ENCODE results near the gene IFRD2. TPM values are rescaled to one million over a fixed set of nuclear protein-coding genes. Genes with fewer than 3 reads are reported as not detected.
"Not testable (repeated sequence)": the region's sequence is repeated elsewhere in the genome, so short reads cannot be mapped to it uniquely, and the experiment has no call there.

The IFRD2 gene
- total RNA-seq, 1 experiment from 2014 or later = 129 TPM

DNA sequence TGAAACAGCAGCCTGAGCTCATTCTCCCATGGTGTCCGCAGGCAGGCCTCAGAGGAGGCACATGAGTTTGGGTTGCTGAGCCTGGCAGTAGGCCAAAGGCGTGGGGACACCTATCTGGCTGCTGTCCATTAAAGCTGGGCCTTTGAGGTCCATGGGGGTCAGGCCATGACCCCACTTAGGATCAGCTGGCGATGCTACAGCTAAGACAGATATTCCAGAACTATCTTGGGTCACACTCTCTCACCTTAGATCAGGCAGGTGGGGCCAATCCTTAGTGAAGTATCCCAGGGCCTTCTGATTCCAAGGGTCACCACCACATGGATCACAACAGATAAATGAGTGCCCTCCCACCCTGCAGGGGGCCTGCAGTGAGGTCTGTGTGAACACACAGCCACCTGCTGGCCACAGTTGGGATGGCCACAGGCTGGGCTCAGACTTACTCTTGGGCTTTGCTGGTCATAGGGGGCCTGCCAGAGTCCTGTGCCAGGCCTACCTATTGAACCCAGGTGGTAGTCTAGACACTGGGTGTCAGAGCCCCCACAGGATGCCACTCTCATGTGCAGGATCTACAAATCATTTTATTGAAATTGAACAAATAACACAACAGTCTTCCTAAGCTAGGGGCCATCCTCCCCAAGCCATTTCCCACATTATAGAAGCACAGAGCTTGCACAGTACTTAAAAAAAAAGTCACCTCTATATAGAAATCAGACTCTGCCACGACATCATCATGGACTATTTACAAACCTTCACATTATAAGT is 32.3 kb upstream of the IFRD2 start:
- DNase-seq (ENCODE audit: low read depth) = peak; percentile 57

GRCh38 chr3:50323614-50324199 is 31.5 kb upstream of the IFRD2 start:
- no peak for DNase-seq (ENCODE audit: low read depth)

DNA sequence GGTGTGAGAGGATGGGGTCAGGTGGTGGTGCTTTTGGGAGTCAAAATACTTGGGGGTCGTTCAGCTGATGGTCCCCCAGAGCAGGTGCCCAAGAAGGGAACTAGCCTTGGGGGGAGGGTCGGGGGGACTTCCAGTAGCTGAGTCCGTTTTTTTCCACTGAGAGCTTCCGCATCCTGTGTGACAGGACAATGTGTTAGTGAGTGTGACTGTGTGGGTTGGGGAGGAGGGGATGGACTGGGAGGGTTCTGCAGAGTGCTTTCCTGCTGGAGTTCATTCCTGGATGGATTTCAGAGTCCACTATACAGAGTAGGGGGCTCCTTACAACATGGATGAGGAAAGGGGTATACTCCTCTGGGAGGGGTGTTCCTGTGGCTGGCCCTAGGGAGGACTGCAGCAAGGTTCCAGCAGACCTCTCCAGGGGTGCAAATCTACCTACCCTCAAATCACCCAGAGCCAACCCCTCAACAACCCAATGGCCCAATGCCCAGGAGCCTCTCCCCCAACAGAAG is 30.9 kb upstream of the IFRD2 start:
- no peak for DNase-seq (ENCODE audit: low read depth)

- no peak for DNase-seq (ENCODE audit: low read depth)
Measured at GRCh38 chr3:50322386-50323091, 30.3 kb upstream of the IFRD2 start, which contains the start of gene HYAL2. Gene HYAL2 (minus strand): TSS chr3:50322745. CDS start chr3:50320489, 2,256 bp downstream.

DNA sequence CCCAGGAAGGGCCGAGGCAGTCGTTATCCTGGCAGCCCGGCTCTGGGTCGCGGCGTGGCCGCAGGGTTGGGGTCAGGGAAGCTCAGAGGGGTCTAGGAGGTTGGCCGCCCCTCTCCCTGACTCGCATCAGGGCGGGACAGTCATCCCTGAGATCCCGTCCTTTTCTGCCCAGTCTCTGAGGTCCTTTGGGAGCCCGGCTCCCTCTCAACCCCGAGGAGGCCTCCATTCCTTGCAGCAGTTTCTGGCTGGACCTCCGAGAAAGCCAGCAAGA is 29.8 kb upstream of the IFRD2 start:
- DNase-seq (ENCODE audit: low read depth) = no peak

DNA sequence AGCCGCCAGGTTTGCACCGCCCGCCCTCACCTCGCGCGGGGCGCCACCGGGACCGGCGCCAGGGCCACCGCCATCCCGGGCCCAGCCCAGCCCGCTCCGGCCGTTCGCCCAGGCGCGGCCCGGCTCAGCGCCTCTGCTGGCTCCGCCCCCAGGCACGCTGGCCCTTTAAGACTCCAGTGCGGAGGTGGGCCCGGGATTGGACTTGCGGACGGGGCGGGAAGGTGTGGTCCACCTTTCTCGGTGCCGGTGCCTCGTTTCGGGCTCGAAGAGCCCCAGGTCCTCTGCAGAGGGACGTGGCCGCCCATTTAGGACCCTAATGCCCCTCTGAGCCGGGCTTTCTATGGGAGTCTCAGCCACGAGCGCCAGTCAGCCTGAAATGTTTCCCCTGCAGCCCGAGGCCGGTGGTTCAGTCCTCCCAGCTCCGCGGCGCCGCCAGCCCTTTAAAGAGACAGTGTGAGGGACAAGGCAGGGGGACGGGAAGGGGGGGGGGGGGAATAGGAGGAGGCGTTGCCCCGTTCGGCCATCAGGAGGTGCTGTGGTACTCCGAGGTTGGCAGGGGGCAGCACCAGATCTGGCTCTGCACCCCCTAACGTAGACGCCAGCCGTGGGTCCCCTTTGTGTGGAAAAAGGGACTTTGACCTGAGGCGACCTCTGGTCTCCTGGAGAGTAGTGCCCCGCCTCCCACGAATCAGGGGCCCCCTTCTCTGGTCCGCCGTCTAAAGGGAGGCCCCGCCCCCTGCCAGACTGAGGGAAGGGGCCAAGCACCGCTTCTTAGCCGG is 29.3 kb upstream of the IFRD2 start:
- DNase-seq (ENCODE audit: low read depth) = peak; percentile 85

GRCh38 chr3:50320853-50321335 is 28.7 kb upstream of the IFRD2 start:
- peak; percentile 63 for DNase-seq (ENCODE audit: low read depth)

- no peak for DNase-seq (ENCODE audit: low read depth)
Measured at GRCh38 chr3:50319894-50320625, 27.8 kb upstream of the IFRD2 start.

GRCh38 chr3:50319181-50319893 is 27.1 kb upstream of the IFRD2 start:
- DNase-seq (ENCODE audit: low read depth) = no peak

DNA sequence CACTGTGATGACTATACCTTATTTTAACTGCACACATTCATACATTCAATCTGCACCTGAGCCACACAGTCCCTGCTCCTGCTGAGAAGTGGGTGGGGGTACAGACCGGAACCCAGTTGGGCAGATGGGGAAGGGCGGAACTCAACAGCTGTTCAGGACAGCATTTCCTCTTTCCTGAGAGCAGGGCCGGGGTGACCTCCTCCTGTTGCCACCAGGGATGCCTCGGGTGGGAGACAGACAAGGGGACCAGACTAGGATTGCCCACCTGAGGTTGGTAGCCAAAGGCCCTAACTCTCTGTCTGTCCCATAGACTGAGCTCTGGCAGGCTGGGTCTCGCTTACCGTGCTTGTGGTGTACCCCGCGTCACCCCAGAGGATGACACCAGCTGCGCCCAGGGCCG is 26.4 kb upstream of the IFRD2 start:
- no peak for DNase-seq (ENCODE audit: low read depth)

GRCh38 chr3:50318163-50318562 is 25.9 kb upstream of the IFRD2 start:
- DNase-seq (ENCODE audit: low read depth) = no peak

GRCh38 chr3:50317300-50317699 is 25.1 kb upstream of the IFRD2 start:
- DNase-seq (ENCODE audit: low read depth) = no peak

- no peak for DNase-seq (ENCODE audit: low read depth)
Measured at GRCh38 chr3:50316657-50317242, 24.5 kb upstream of the IFRD2 start.

DNA sequence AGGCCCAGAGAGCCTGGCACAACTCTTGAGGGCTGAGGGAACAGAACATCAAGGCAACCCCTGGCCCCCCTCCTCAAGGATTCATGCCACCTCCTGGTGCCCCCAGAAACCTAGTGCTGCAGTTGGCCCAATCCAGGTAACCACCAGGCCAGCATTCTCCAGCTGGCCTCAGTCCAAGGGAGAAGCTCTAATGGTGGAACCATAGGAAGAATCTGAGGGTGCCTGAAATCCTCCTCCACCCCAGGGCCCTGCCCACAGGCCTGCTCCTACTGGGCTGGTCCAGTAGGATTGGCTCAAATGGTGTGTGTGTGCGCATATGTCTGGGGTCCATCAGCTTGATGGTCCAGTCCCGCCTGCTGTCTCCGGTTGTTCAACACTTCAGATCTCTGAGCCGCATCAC is 22.6 kb upstream of the IFRD2 start:
- no peak for DNase-seq (ENCODE audit: low read depth)

DNA sequence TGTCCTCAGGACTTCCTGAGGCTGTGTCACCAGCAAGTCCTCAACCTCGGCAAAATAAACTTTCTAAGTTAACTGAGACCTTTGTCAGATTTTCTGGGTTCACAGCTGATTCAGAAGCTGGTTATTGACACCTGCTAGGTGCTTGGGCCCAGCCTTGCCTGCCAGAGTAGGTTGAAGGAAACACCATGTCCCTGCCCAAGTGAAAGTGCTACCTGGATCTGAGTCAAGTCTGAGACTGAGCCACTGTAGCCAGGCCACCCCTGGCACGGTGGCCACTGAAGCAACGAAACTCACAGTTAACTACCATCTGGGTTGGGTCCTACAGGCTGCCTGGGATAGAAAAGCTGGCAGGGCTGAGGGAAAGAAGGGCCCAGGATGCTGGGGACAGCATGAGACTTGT is 22.1 kb upstream of the IFRD2 start:
- no peak for DNase-seq (ENCODE audit: low read depth)

- not testable (repeated sequence) for DNase-seq (ENCODE audit: low read depth)
Measured at GRCh38 chr3:50312041-50312440, 19.8 kb upstream of the IFRD2 start.

GRCh38 chr3:50304601-50305000 is 12.4 kb upstream of the IFRD2 start:
- DNase-seq (ENCODE audit: low read depth) = peak; percentile 16

DNA sequence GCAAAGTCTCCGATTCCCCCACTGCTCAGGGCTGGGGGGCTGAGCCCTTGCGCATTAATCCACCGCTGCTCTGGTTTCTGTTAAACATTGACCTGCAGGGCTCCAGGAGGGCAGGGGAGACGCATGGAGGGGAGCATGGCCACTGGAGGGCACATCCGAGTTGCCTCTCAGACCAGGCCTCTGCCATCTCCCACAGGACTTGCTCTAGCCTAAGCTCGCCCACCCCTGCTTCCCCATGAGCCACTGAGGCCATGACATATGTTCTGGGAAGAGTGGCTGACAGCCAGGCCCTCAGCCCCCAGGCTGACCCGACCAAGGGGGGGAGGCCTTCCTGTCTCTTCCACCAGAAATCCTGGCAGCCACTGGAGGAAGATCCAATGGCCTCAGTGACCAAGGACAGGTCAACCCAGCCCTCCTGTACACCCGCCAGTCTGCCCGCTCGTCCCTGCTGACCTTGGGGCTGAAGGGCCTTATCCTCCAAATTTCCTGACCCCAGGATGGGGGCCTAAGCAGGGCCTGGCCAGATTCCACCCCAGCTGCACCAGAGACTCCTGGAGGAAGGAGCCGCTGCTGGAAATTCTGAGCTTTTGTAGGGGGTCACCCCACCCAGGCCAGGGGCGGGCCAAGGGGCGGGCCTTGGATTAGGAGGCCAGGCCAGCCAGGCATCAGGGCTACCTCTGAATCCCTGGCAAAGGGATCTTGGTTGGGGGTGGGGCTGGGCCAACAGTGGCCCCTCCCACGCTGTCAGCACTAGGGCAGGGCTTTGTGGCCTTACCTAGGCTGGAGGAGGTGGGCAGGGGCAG is 11.0 kb upstream of the IFRD2 start, which contains the start of gene HYAL1:
TSS of gene HYAL1 (minus strand) at position 562 of the 803 bp plus-strand sequence. CDS start 618 bp downstream, outside the sequence.
- no peak for DNase-seq (ENCODE audit: low read depth)
